Stimulated activated CD4-positive, alpha-beta T cell treated with anti-CD3 and anti-CD28 coated beads, TNF-alpha, amount 100 ng/mL, for 1 hour (primary cell): ENCODE results near the gene ARGFX.
"Not testable (repeated sequence)": the region's sequence is repeated elsewhere in the genome, so short reads cannot be mapped to it uniquely, and the experiment has no call there.

Experiments used
- DNase-seq, 3 donors: peaks; one replicate each; pipeline ENCODE4 v3.0.0-alpha.2; 2020; ENCODE audit warnings: low read depth in 3 of 3, low spot score in 1 of 3

ARGFX gene

DNA sequence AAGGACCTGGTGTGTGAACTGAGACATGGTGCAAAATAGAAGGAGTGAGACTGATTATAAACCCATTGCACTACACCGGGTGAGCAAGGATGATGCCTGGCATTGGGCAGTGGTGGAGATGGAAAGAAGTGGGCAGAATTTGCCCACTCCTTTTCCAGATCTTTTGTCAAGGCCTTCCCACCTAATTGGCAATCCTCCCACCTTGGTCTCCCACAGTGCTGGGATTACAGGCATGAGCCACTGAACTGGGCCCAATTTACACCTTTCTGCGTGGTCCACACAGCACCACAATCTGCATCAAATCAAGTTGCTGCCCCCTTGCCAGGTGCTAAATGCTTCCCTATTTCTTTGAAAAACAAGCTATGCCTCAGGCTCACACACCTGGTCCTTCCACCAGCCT is 30.8 kb downstream of the ARGFX start:
- DNase-seq: no peak

GRCh38 chr3:121599900-121600299 is 32.2 kb downstream of the ARGFX start:
- DNase-seq: not testable (repeated sequence)

GRCh38 chr3:121601212-121601812 is 33.6 kb downstream of the ARGFX start:
- DNase-seq: no peak

DNA sequence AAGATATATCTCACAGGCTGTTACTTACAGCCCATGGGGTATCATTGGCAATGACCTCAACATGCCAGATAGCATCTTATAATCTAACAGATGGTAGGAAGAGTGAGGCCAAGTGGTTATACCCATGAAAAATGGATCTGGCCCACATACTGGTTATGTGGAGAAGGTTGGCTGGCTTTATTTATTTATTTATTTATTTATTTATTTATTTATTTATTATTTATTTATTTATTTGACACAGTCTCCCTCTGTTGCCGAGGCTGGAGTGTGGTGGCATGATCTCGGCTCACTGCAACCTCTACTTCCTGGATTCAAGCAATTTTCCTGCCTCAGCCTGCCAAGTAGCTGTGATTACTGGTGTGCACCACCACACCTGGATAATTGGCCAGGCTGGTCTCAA is 37.0 kb downstream of the ARGFX start:
- no peak for DNase-seq

GRCh38 chr3:121606106-121606505 is 38.4 kb downstream of the ARGFX start:
- DNase-seq: no peak
